Measurements from ENCODE around the gene SOX13.

GRCh38 chr1:204150702-204151551 lies 78.0 kb downstream of the SOX13 start:
- no peak for TF ChIP-seq CTCF (IDR thresholded peaks at IDR 0.05 in 2 of 3, conservative IDR thresholded peaks at IDR 0.05 in 1 of 3; ENCODE audit: control insufficient read depth in 2 of 3, extremely low read depth in 1 of 3, insufficient read depth in 1 of 3, low read depth in 3 of 3, low read length in 3 of 3)
- no peak for TF ChIP-seq MXI1 (IDR thresholded peaks at IDR 0.05; ENCODE audit: low read depth, low read length)
- no peak for TF ChIP-seq FOS (IDR thresholded peaks at IDR 0.05; ENCODE audit: borderline replicate concordance, extremely low read depth, insufficient read length)
- TF ChIP-seq POLR2A (IDR thresholded peaks at IDR 0.05; ENCODE audit: low read depth, low read length), result no peak
- no peak for TF ChIP-seq CEBPZ (IDR thresholded peaks at IDR 0.05; ENCODE audit: low read depth, low read length)
- TF ChIP-seq RAD21 (IDR thresholded peaks at IDR 0.05; ENCODE audit: insufficient read depth, low read depth, low read length), result no peak
- TF ChIP-seq RUNX3 (IDR thresholded peaks at IDR 0.05; ENCODE audit: low read length), result no peak
